Measurements from ENCODE around the gene TRAM2. TPM values are rescaled to one million over a fixed set of nuclear protein-coding genes. Genes with fewer than 3 reads are reported as not detected.

The TRAM2 gene
- total and polyA plus RNA-seq, 2 of the 8 experiments (the other 6 are each of a cell fraction or from before 2014, with no cell fraction given): 9.0 to 21.4 TPM

DNA sequence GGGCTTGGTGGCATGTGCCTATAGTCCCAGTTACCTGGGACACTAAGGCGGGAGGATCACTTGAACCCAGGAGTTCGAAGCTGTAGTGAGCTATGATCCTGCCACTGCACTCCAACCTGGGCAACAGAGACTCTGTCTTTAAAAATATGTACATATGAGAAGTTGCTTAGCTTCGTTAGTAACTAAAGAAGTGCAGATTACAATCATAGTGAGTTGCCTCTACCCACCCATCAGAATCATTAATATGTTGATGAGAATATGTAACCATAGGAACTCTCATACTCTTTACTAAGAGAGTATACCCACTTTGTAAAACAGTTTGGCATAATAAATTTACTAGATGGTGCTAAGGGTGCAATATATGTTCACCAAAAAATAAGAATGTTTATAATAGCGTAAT lies 102.7 kb downstream of the TRAM2 start:
- no peak overlapping the region for H4K5ac ChIP-seq (ENCODE audit: insufficient read length, low read depth, low read length)
- no peak overlapping the region for H3K56ac ChIP-seq (replicated peaks; ENCODE audit: insufficient read length, low read depth, low read length)
- no peaks in the 10 kb centered on the region for H3K27me3 ChIP-seq (replicated peaks in 1 of 4; ENCODE audit: control insufficient read depth in 3 of 4, extremely low read depth in 1 of 4, insufficient read depth in 3 of 4, low read length in 3 of 4)
- H3K4ac ChIP-seq (replicated peaks; ENCODE audit: insufficient read length, low read depth, low read length): no peak overlapping the region
- no peak overlapping the region for H2BK5ac ChIP-seq (ENCODE audit: low read depth, low read length)
- H4K91ac ChIP-seq (replicated peaks; ENCODE audit: insufficient read length, low read length): no peak overlapping the region
- ChIA-PET CTCF (ENCODE audit: partially characterized antibody) (interaction anchor here (0.6 kb wide), 1 partner anchor 191 kb away, joined by 4 read pairs; no protein-coding TSS in a partner anchor), POLR2A (ENCODE audit: partially characterized antibody) (no interaction called here)
- no peak overlapping the region for H3K9ac ChIP-seq (replicated peaks in 1 of 4; ENCODE audit: extremely low read depth in 1 of 4, low read depth in 3 of 4, low read length in 3 of 4)
- no peak overlapping the region for H3K23ac ChIP-seq (ENCODE audit: insufficient read length)
- H2BK120ac ChIP-seq (replicated peaks; ENCODE audit: low read depth, low read length): no peak overlapping the region
- no peaks in the 10 kb centered on the region for H3K9me3 ChIP-seq (ENCODE audit: insufficient read depth in 2 of 2, low read depth in 1 of 2, low read length in 1 of 2)
- H2BK15ac ChIP-seq (ENCODE audit: low read length): no peak overlapping the region
- no peak overlapping the region for H4K8ac ChIP-seq (ENCODE audit: extremely low read depth, insufficient read depth, low read length)
- FAIRE-seq (no peak), DNase-seq (ENCODE audit: low read depth in 1 of 2, low spot score in 2 of 2) (no peak)
- H3K36me3 ChIP-seq (ENCODE audit: control insufficient read depth in 2 of 4, insufficient read depth in 4 of 4, low read length in 3 of 4): no peaks in the 10 kb centered on the region
- no peak overlapping the region for H3K4me2 ChIP-seq (ENCODE audit: insufficient read depth in 1 of 2, low read depth in 2 of 2, low read length in 2 of 2)
- no peaks in the 10 kb centered on the region for H3K23me2 ChIP-seq (ENCODE audit: low read depth, low read length)
- H3K79me2 ChIP-seq (ENCODE audit: control insufficient read depth in 1 of 2, insufficient read depth in 2 of 2, low read length in 2 of 2): no peaks in the 10 kb centered on the region
- no peak overlapping the region for H2AK5ac ChIP-seq (ENCODE audit: low read depth, low read length)
- no peaks in the 10 kb centered on the region for H4K20me1 ChIP-seq (replicated peaks in 1 of 2; ENCODE audit: control insufficient read depth in 1 of 2, insufficient read depth in 2 of 2, low read length in 2 of 2)
- no peak overlapping the region for H3K4me3 ChIP-seq (ENCODE audit: extremely low read depth in 1 of 4, insufficient read depth in 2 of 4, low read depth in 3 of 4, low read length in 4 of 4)
- no peak overlapping the region for H3K14ac ChIP-seq (ENCODE audit: insufficient read length)
- no peak overlapping the region for H3K27ac ChIP-seq (ENCODE audit: low read depth, low read length)
- 89% methylated on average over 4 of the region's 4 CpGs; no CpG with 5 or more reads in 1 of the 2 experiments for WGBS, 2 experiments (ENCODE audit: extremely low coverage in 1 of 2, insufficient coverage in 1 of 2, insufficient read length in 1 of 2, insufficient replicate concordance in 2 of 2, low coverage in 1 of 2, low lambda C conversion rate in 2 of 2, missing lambda C conversion rate in 1 of 2)
- peaks cover 0 to 3% (median 0%) of the 10 kb centered on the region in 4 experiments; a peak in 1 of 7 replicates for H3K4me1 ChIP-seq (replicated peaks in 1 of 4; ENCODE audit: control insufficient read depth in 3 of 4, insufficient read depth in 4 of 4, low read length in 3 of 4)
- H3K18ac ChIP-seq (ENCODE audit: extremely low read depth, low read length): no peak overlapping the region
- no peak overlapping the region for H2BK12ac ChIP-seq (ENCODE audit: low read depth, low read length)
- H2AFZ ChIP-seq (ENCODE audit: low read length): no peak overlapping the region
- no peaks in the 10 kb centered on the region for H3K79me1 ChIP-seq (ENCODE audit: low read depth, low read length)
- H2BK20ac ChIP-seq (ENCODE audit: low read length): no peak overlapping the region
- TF ChIP-seq CHD1 (IDR thresholded peaks at IDR 0.05; ENCODE audit: low read depth, low read length) (no peak), SIN3A (conservative IDR thresholded peaks at IDR 0.05 in 1 of 2, IDR thresholded peaks at IDR 0.05 in 1 of 2; ENCODE audit: low read depth in 1 of 2, low read length in 2 of 2) (no peak), SP2 (IDR thresholded peaks at IDR 0.05; ENCODE audit: low read length) (no peak)
